ENCODE results near the gene CA5A.
A peak's percentile ranks its signal among the peaks of the same experiment; 100 is the strongest.

Gene CA5A

GRCh38 chr16:87924811-87925670 lies 11.3 kb downstream of the CA5A start:
- FAIRE-seq (no peak), DNase-seq (ENCODE audit: insufficient read length, low spot score) (peak; percentile 42)
- TF ChIP-seq CTCF (IDR thresholded peaks at IDR 0.05; ENCODE audit: insufficient read depth, missing control alignments), result peak; percentile 39

GRCh38 chr16:87924041-87924810 lies 12.1 kb downstream of the CA5A start:
- FAIRE-seq (no peak), DNase-seq (ENCODE audit: insufficient read length, low spot score) (no peak)
- TF ChIP-seq CTCF (IDR thresholded peaks at IDR 0.05; ENCODE audit: insufficient read depth, missing control alignments), result no peak

- FAIRE-seq, result no peak
- no peak for TF ChIP-seq CTCF (IDR thresholded peaks at IDR 0.05; ENCODE audit: insufficient read depth, missing control alignments)
- DNase-seq (ENCODE audit: insufficient read length, low spot score), result no peak
These were observed 14.0 kb downstream of the CA5A start for GRCh38 chr16:87922250-87922871.

- DNase-seq (ENCODE audit: insufficient read length, low spot score) (no peak), FAIRE-seq (no peak)
- TF ChIP-seq CTCF (IDR thresholded peaks at IDR 0.05; ENCODE audit: insufficient read depth, missing control alignments), result no peak
These were observed 15.0 kb downstream of the CA5A start for GRCh38 chr16:87921236-87921773.

- TF ChIP-seq CTCF (IDR thresholded peaks at IDR 0.05; ENCODE audit: insufficient read depth, missing control alignments), result no peak
- no peak for DNase-seq (ENCODE audit: insufficient read length, low spot score)
- no peak for FAIRE-seq
These were observed 16.7 kb downstream of the CA5A start for GRCh38 chr16:87919681-87919994.

GRCh38 chr16:87918866-87919680 lies 17.3 kb downstream of the CA5A start:
- DNase-seq (ENCODE audit: insufficient read length, low spot score) (no peak), FAIRE-seq (no peak)
- no peak for TF ChIP-seq CTCF (IDR thresholded peaks at IDR 0.05; ENCODE audit: insufficient read depth, missing control alignments)

All from D721Med (cell line).